CD8-positive, alpha-beta memory T cell (primary cell): ENCODE measurements around the gene GRIA1. TPM values are rescaled to one million over a fixed set of nuclear protein-coding genes. Genes with fewer than 3 reads are reported as not detected.

Source experiments
- CTCF ChIA-PET: fragments of 350-600 bp; sonication (Branson Sonifier 250); formaldehyde crosslinking; loops from one replicate; lab custom pipeline; 2021; ENCODE audit warnings: antibody characterized with exemption; lab: Charles Lee
- POLR2A ChIA-PET: fragments of 350-600 bp; sonication (Branson Sonifier 250); formaldehyde crosslinking; loops from one replicate; lab custom pipeline; 2021; ENCODE audit warnings: antibody characterized with exemption; lab: Charles Lee
- DNase-seq, 5 donors: peaks; one replicate each; pipeline versions ENCODE4 v3.0.0 to v3.0.0-alpha.2; 2020 to 2022; ENCODE audit warnings: mixed read lengths in 1 of 5
- H3K27ac ChIP-seq: one replicate; pipeline ENCODE4 v1.7.0; 2013; ENCODE audit warnings: low read depth, mild to moderate bottlenecking, low read length, moderate library complexity
- H3K27me3 ChIP-seq: 2 replicates; pipeline ENCODE4 v1.7.0; 2013; ENCODE audit warnings: low read length, mild to moderate bottlenecking; ENCODE audit not compliant: insufficient read depth, poor library complexity, severe bottlenecking
- H3K36me3 ChIP-seq: 2 replicates; pipeline ENCODE4 v1.7.0; 2013; ENCODE audit warnings: mild to moderate bottlenecking, low read length, moderate library complexity; ENCODE audit not compliant: insufficient read depth
- H3K4me1 ChIP-seq: 2 replicates; pipeline ENCODE4 v1.7.0; 2013; ENCODE audit warnings: mild to moderate bottlenecking, low read length, moderate library complexity; ENCODE audit not compliant: insufficient read depth
- H3K4me3 ChIP-seq: 2 replicates; pipeline ENCODE4 v1.7.0; 2013; ENCODE audit warnings: mild to moderate bottlenecking, low read length
- H3K9me3 ChIP-seq: 2 replicates; pipeline ENCODE4 v1.7.0; 2013; ENCODE audit warnings: mild to moderate bottlenecking, low read length
- H3K27ac Mint-ChIP-seq, 8 donors: one replicate each; pipeline ENCODE4 v1.8.0; 2020 to 2021; ENCODE audit warnings: mixed read lengths in 8 of 8, mild to moderate bottlenecking in 6 of 8, inconsistent platforms in 3 of 8, moderate library complexity in 3 of 8
- H3K27me3 Mint-ChIP-seq, 2 donors: one replicate each; pipeline ENCODE4 v1.8.0; 2020 to 2021; ENCODE audit warnings: mixed read lengths in 2 of 2, mild to moderate bottlenecking in 1 of 2, moderate library complexity in 1 of 2
- H3K36me3 Mint-ChIP-seq, 3 donors: one replicate each; pipeline ENCODE4 v1.8.0; 2020 to 2021; ENCODE audit warnings: mixed read lengths in 3 of 3, inconsistent platforms in 1 of 3, mild to moderate bottlenecking in 1 of 3
- H3K4me1 Mint-ChIP-seq, 3 donors: one replicate each; pipeline ENCODE4 v1.8.0; 2020 to 2021; ENCODE audit warnings: mixed read lengths in 3 of 3, inconsistent platforms in 1 of 3, mild to moderate bottlenecking in 1 of 3
- H3K4me3 Mint-ChIP-seq, 7 donors: one replicate each; pipeline ENCODE4 v1.8.0; 2020 to 2021; ENCODE audit warnings: mixed read lengths in 7 of 7, mild to moderate bottlenecking in 6 of 7, moderate library complexity in 4 of 7, inconsistent platforms in 2 of 7
- H3K9me3 Mint-ChIP-seq, 5 donors: one replicate each; pipeline ENCODE4 v1.8.0; 2020 to 2022; ENCODE audit warnings: mixed read lengths in 5 of 5, mild to moderate bottlenecking in 3 of 5, moderate library complexity in 2 of 5, inconsistent platforms in 1 of 5
- polyA plus RNA-seq: library from polyadenylated mRNA; unstranded; fragments of 300-500 nt; fragmentation: Illumina TruSeq; gene quantifications from one replicate; pipeline ENCODE4 v1.2.3, GENCODE V29; 2021
- total RNA-seq, 2 experiments: library from RNA; stranded (reverse); gene quantifications; one replicate each; pipeline ENCODE4 v1.2.3, GENCODE V29; 2021

Gene GRIA1
- total and polyA plus RNA-seq, 3 experiments from 2014 or later: not detected

GRCh38 chr5:153742060-153742459, 251.6 kb downstream of the GRIA1 start:
- no peaks in the 10 kb centered on the region for H3K9me3 ChIP-seq
- no peak for DNase-seq
- no peak overlapping the region for H3K27ac Mint-ChIP-seq
- H3K27me3 ChIP-seq: no peaks in the 10 kb centered on the region
- CTCF ChIA-PET: no interaction called here
- no peaks in the 10 kb centered on the region for H3K4me1 ChIP-seq
- H3K4me3 ChIP-seq: no peak overlapping the region
- no peak overlapping the region for H3K4me3 Mint-ChIP-seq
- no peaks in the 10 kb centered on the region for H3K36me3 ChIP-seq
- peaks cover 0 to 2% (median 0%) of the 10 kb centered on the region in 5 donors for H3K9me3 Mint-ChIP-seq
- peaks cover 2 to 4% of the 10 kb centered on the region in 2 donors for H3K27me3 Mint-ChIP-seq
- H3K36me3 Mint-ChIP-seq: no peaks in the 10 kb centered on the region
- POLR2A ChIA-PET: no interaction called here
- no peaks in the 10 kb centered on the region for H3K4me1 Mint-ChIP-seq
- H3K27ac ChIP-seq: no peak overlapping the region

GRCh38 chr5:153744751-153745150, 254.3 kb downstream of the GRIA1 start:
- Histone ChIP-seq H3K27ac (no peak overlapping the region), H3K36me3 (no peaks in the 10 kb centered on the region), H3K9me3 (no peaks in the 10 kb centered on the region), H3K27me3 (no peaks in the 10 kb centered on the region), H3K4me1 (no peaks in the 10 kb centered on the region), H3K4me3 (no peak overlapping the region)
- CTCF ChIA-PET: no interaction called here
- no peak overlapping the region for H3K27ac Mint-ChIP-seq
- no peak overlapping the region for H3K4me3 Mint-ChIP-seq
- no peaks in the 10 kb centered on the region for H3K4me1 Mint-ChIP-seq
- H3K9me3 Mint-ChIP-seq: peaks cover 0 to 5% (median 0%) of the 10 kb centered on the region in 5 donors
- no peaks in the 10 kb centered on the region for H3K36me3 Mint-ChIP-seq
- H3K27me3 Mint-ChIP-seq: peaks cover 4% of the 10 kb centered on the region in 2 donors
- POLR2A ChIA-PET: no interaction called here
- no peak for DNase-seq

- no peaks in the 10 kb centered on the region for H3K36me3 ChIP-seq
- ChIA-PET POLR2A (no interaction called here), CTCF (no interaction called here)
Measured at GRCh38 chr5:153745778-153746395, 255.4 kb downstream of the GRIA1 start.

GRCh38 chr5:153746440-153746839, 256.0 kb downstream of the GRIA1 start:
- no peak overlapping the region for H3K4me3 Mint-ChIP-seq
- Histone ChIP-seq H3K9me3 (no peaks in the 10 kb centered on the region), H3K27me3 (no peaks in the 10 kb centered on the region), H3K4me1 (no peaks in the 10 kb centered on the region), H3K36me3 (no peaks in the 10 kb centered on the region), H3K4me3 (no peak overlapping the region), H3K27ac (no peak overlapping the region)
- ChIA-PET POLR2A (no interaction called here), CTCF (no interaction called here)
- no peak overlapping the region for H3K27ac Mint-ChIP-seq
- H3K9me3 Mint-ChIP-seq: peaks cover 0 to 5% (median 0%) of the 10 kb centered on the region in 5 donors
- no peaks in the 10 kb centered on the region for H3K4me1 Mint-ChIP-seq
- DNase-seq: no peak
- H3K36me3 Mint-ChIP-seq: no peaks in the 10 kb centered on the region
- peaks cover 2 to 4% of the 10 kb centered on the region in 2 donors for H3K27me3 Mint-ChIP-seq

More at GRCh38 chr5:153745778-153746395, 255.4 kb downstream of the GRIA1 start:
- H3K27ac Mint-ChIP-seq: no peak overlapping the region
- no peak overlapping the region for H3K4me3 Mint-ChIP-seq
- H3K4me1 ChIP-seq: no peaks in the 10 kb centered on the region
- H3K27me3 Mint-ChIP-seq: peaks cover 2 to 4% of the 10 kb centered on the region in 2 donors
- H3K36me3 Mint-ChIP-seq: no peaks in the 10 kb centered on the region
- H3K27me3 ChIP-seq: no peaks in the 10 kb centered on the region
- DNase-seq: no peak
- peaks cover 0 to 5% (median 0%) of the 10 kb centered on the region in 5 donors for H3K9me3 Mint-ChIP-seq
- H3K4me3 ChIP-seq: no peak overlapping the region
- H3K27ac ChIP-seq: no peak overlapping the region
- H3K4me1 Mint-ChIP-seq: no peaks in the 10 kb centered on the region
- H3K9me3 ChIP-seq: no peaks in the 10 kb centered on the region

GRCh38 chr5:153748823-153749222, 258.4 kb downstream of the GRIA1 start:
- no peak for DNase-seq
- no peaks in the 10 kb centered on the region for H3K27me3 ChIP-seq
- Mint-ChIP-seq H3K4me3 (no peak overlapping the region), H3K4me1 (no peaks in the 10 kb centered on the region), H3K36me3 (no peaks in the 10 kb centered on the region), H3K27me3 (peaks cover 0 to 5% of the 10 kb centered on the region in 2 donors), H3K27ac (no peak overlapping the region), H3K9me3 (peaks cover 0 to 5% (median 0%) of the 10 kb centered on the region in 5 donors)
- no peaks in the 10 kb centered on the region for H3K9me3 ChIP-seq
- no peaks in the 10 kb centered on the region for H3K36me3 ChIP-seq
- ChIA-PET POLR2A (no interaction called here), CTCF (no interaction called here)
- no peak overlapping the region for H3K27ac ChIP-seq
- H3K4me1 ChIP-seq: no peaks in the 10 kb centered on the region
- H3K4me3 ChIP-seq: no peak overlapping the region

GRCh38 chr5:153749960-153750359, 259.5 kb downstream of the GRIA1 start:
- CTCF ChIA-PET: no interaction called here

GRCh38 chr5:153751251-153751650, 260.8 kb downstream of the GRIA1 start:
- Mint-ChIP-seq H3K36me3 (no peaks in the 10 kb centered on the region), H3K9me3 (peaks cover 0 to 5% (median 2%) of the 10 kb centered on the region in 5 donors), H3K4me1 (no peaks in the 10 kb centered on the region), H3K27ac (no peak overlapping the region), H3K27me3 (peaks cover 0 to 6% of the 10 kb centered on the region in 2 donors), H3K4me3 (no peak overlapping the region)
- POLR2A ChIA-PET: no interaction called here
- Histone ChIP-seq H3K9me3 (no peaks in the 10 kb centered on the region), H3K27ac (no peak overlapping the region), H3K4me3 (no peak overlapping the region), H3K4me1 (no peaks in the 10 kb centered on the region), H3K27me3 (no peaks in the 10 kb centered on the region), H3K36me3 (no peaks in the 10 kb centered on the region)
- CTCF ChIA-PET: no interaction called here
- DNase-seq: no peak

More at GRCh38 chr5:153749960-153750359, 259.5 kb downstream of the GRIA1 start:
- Mint-ChIP-seq H3K4me1 (no peaks in the 10 kb centered on the region), H3K36me3 (no peaks in the 10 kb centered on the region), H3K9me3 (peaks cover 0 to 5% (median 2%) of the 10 kb centered on the region in 5 donors), H3K4me3 (no peak overlapping the region), H3K27ac (no peak overlapping the region), H3K27me3 (peaks cover 0 to 6% of the 10 kb centered on the region in 2 donors)
- Histone ChIP-seq H3K36me3 (no peaks in the 10 kb centered on the region), H3K4me3 (no peak overlapping the region), H3K9me3 (no peaks in the 10 kb centered on the region), H3K4me1 (no peaks in the 10 kb centered on the region), H3K27ac (no peak overlapping the region), H3K27me3 (no peaks in the 10 kb centered on the region)
- POLR2A ChIA-PET: no interaction called here
- DNase-seq: no peak

GRCh38 chr5:153752890-153753289, 262.4 kb downstream of the GRIA1 start:
- Mint-ChIP-seq H3K27me3 (peaks cover 0 to 8% of the 10 kb centered on the region in 2 donors), H3K36me3 (no peaks in the 10 kb centered on the region), H3K27ac (no peak overlapping the region), H3K9me3 (peaks cover 2 to 14% (median 3%) of the 10 kb centered on the region in 5 donors), H3K4me1 (no peaks in the 10 kb centered on the region), H3K4me3 (no peak overlapping the region)
- H3K9me3 ChIP-seq: no peaks in the 10 kb centered on the region
- H3K27me3 ChIP-seq: no peaks in the 10 kb centered on the region
- H3K27ac ChIP-seq: no peak overlapping the region
- POLR2A ChIA-PET: no interaction called here
- CTCF ChIA-PET: no interaction called here
- DNase-seq: no peak
- H3K4me3 ChIP-seq: no peak overlapping the region
- no peaks in the 10 kb centered on the region for H3K4me1 ChIP-seq
- H3K36me3 ChIP-seq: no peaks in the 10 kb centered on the region
